ENCODE data around the gene CCNJL. TPM values are rescaled to one million over a fixed set of nuclear protein-coding genes. Genes with fewer than 3 reads are reported as not detected.

The CCNJL gene
- polyA plus RNA-seq, 3 donors from 2014 or later, result 16.3 to 29.7 (median 26.7) TPM

DNA sequence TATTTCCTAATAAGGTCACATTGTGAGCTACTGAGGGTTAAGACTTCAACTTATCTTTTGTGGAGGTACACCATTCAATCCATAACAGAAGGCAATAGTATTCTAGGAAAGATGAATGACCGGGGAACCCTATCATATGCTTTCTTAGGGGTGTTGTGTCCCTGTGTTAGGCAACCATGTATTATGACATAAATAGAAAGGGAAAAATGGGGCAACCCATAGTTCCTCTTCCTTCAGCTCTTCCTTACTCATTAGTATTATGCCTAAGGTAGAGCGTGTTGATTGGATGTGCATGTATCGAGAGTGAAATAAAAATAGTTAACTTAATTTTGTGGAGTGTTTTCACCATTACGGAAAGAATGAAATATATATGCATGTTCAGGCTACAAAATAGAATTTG, 6.0 kb upstream of the CCNJL start:
- Mint-ChIP-seq H3K4me3 (no peak overlapping the region), H3K9me3 (no peaks in the 10 kb centered on the region), H3K27ac (no peak overlapping the region), H3K36me3 (no peaks in the 10 kb centered on the region), H3K4me1 (peaks cover 0 to under 1% of the 10 kb centered on the region in 2 donors), H3K27me3 (ENCODE audit: low read depth in 3 of 3) (peaks cover 0 to under 1% (median 0%) of the 10 kb centered on the region in 3 donors)
- DNase-seq, result no peak

GRCh38 chr5:160317434-160317833, 5.1 kb upstream of the CCNJL start:
- no peak overlapping the region for H3K4me3 Mint-ChIP-seq
- no peaks in the 10 kb centered on the region for H3K36me3 Mint-ChIP-seq
- no peak overlapping the region for H3K27ac Mint-ChIP-seq
- peaks cover 7 to 9% of the 10 kb centered on the region in 2 donors for H3K4me1 Mint-ChIP-seq
- DNase-seq, result no peak
- H3K27me3 Mint-ChIP-seq (ENCODE audit: low read depth in 3 of 3), result peaks cover 0 to 9% (median 0%) of the 10 kb centered on the region in 3 donors
- H3K9me3 Mint-ChIP-seq, result no peaks in the 10 kb centered on the region

- Mint-ChIP-seq H3K4me1 (peaks cover 15 to 17% of the 10 kb centered on the region in 2 donors), H3K9me3 (no peaks in the 10 kb centered on the region), H3K36me3 (no peaks in the 10 kb centered on the region), H3K27ac (no peak overlapping the region), H3K27me3 (ENCODE audit: low read depth in 3 of 3) (peaks cover 0 to 9% (median 4%) of the 10 kb centered on the region in 3 donors), H3K4me3 (no peak overlapping the region)
- DNase-seq, result no peak
Observed at GRCh38 chr5:160315968-160316367, 3.6 kb upstream of the CCNJL start.

DNA sequence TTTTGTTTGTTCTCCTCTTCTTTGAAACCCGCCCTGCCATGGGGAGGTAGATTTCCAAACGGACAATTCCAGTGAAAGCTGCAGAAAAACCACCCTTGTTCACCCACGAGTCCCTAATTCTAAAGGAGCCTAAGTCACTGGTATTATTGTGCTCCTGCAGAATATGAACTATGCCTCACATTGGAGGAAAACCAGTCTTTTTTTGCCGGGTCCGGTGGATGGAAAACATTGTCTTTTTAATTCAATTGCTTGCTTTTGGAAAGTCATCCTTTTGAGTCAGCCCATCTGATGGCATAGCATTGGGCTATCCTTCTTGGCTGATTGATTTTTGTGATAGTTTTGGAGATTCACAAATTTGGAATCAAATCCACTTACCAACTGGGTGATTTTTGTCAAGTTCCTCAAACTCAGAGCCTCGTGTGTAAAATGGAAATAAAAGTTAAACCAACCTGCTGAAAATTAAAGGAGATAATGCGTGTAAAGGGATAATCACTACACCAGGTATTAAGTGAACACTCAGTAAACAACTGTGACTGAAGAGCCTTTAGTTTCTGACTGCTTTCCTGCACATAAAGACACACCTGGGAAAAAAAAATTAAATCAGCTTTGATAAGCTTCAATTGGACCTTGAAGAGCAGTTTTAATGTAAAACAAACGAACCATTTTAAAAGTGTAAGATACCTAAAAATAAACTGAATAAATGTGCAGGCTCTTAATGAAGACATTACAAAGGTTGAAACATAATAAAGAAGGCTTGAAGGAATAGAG, 780 bp upstream of the CCNJL start:
- Mint-ChIP-seq H3K27me3 (ENCODE audit: low read depth in 3 of 3) (peaks cover 2 to 14% (median 4%) of the 10 kb centered on the region in 3 donors), H3K27ac (peak overlapping the region; percentile 76 to 90 (median 86)), H3K9me3 (no peaks in the 10 kb centered on the region), H3K36me3 (no peaks in the 10 kb centered on the region), H3K4me1 (peaks cover 32 to 45% of the 10 kb centered on the region in 2 donors), H3K4me3 (peak overlapping the region; percentile 91 to 96 (median 94))
- DNase-seq, result no peak

- peak overlapping the region; percentile 90 to 96 (median 95) for H3K4me3 Mint-ChIP-seq
- H3K4me1 Mint-ChIP-seq, result peaks cover 38 to 59% of the 10 kb centered on the region in 2 donors
- peaks cover 2 to 14% (median 6%) of the 10 kb centered on the region in 3 donors for H3K27me3 Mint-ChIP-seq (ENCODE audit: low read depth in 3 of 3)
- H3K36me3 Mint-ChIP-seq, result peaks cover 0 to under 1% (median 0%) of the 10 kb centered on the region in 3 donors
- DNase-seq, result peak in 2 of 3 donors; percentile 15 to 24
- no peaks in the 10 kb centered on the region for H3K9me3 Mint-ChIP-seq
- peak overlapping the region in 5 of 6 donors; percentile 8 to 90 (median 81) for H3K27ac Mint-ChIP-seq
Observed at GRCh38 chr5:160311491-160312133, 752 bp downstream of the CCNJL start.

DNA sequence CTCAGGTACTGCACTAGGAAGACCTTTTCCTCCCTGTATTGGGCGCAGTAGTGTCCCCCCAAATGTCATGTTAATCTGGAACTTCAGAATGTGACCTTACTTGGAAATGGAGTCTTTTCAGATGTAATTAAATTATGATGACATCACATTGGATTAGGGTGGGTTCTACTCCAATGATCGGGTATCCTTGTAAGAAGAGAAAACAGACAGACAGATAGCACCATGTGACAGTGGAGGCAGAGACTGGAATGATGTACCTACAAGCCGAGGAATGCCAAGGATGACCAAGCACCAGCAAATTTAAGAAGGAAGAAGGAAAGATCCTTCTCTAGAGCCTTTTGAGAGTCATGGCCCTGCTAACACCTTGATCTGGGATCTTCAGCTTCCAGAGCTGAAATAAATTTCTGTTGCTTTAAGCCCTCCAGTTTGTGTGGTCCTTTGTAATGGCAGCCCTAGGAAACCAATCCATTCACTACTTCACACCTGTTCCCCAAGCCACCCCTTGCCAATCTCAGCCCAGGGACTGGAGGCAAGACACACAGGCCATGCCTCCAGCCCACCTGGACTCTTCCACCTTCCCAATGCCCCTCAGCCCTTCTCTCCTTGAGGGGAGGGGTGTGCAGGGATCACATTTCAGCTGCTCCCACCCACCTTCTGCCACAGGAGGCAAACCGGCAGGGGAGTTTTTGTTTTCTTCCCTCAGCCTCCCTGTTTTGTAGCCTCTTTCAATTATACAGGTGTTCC, 1.6 kb downstream of the CCNJL start:
- peak overlapping the region; percentile 90 to 96 (median 95) for H3K4me3 Mint-ChIP-seq
- H3K27ac Mint-ChIP-seq, result peak overlapping the region; percentile 8 to 87 (median 80)
- no peak for DNase-seq
- peaks cover 0 to 3% (median 0%) of the 10 kb centered on the region in 3 donors for H3K36me3 Mint-ChIP-seq
- H3K9me3 Mint-ChIP-seq, result no peaks in the 10 kb centered on the region
- peaks cover 38 to 65% of the 10 kb centered on the region in 2 donors for H3K4me1 Mint-ChIP-seq
- peaks cover 2 to 14% (median 6%) of the 10 kb centered on the region in 3 donors for H3K27me3 Mint-ChIP-seq (ENCODE audit: low read depth in 3 of 3)

DNA sequence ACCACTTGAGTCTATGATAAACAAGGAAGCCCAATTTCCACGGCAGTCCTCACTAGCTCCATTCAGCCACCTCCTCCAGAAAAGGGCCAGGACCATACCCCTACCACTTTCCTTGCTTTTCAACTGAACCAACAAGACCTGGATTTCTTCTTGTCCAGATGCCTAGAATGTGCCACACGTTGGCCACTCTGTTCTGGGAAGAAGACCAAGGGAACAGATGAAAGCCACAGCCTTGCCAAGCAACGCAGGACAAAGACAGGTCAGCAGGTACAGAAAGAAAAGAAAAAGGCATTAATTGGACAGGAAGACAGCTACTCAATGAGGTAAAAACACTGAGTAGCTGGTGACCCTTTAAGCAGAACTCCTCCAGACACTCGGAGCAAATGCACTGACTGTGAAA, 2.2 kb downstream of the CCNJL start:
- Mint-ChIP-seq H3K36me3 (peaks cover 0 to 4% (median 0%) of the 10 kb centered on the region in 3 donors), H3K4me3 (peak overlapping the region; percentile 90 to 96 (median 95)), H3K27ac (peak overlapping the region in 5 of 6 donors; percentile 30 to 81 (median 63)), H3K27me3 (ENCODE audit: low read depth in 3 of 3) (peaks cover 2 to 14% (median 6%) of the 10 kb centered on the region in 3 donors), H3K4me1 (peaks cover 38 to 68% of the 10 kb centered on the region in 2 donors), H3K9me3 (no peaks in the 10 kb centered on the region)
- DNase-seq, result no peak

GRCh38 chr5:160306696-160307095, 5.7 kb downstream of the CCNJL start:
- Mint-ChIP-seq H3K36me3 (peaks cover 0 to 21% (median 6%) of the 10 kb centered on the region in 3 donors), H3K4me3 (no peak overlapping the region), H3K4me1 (peaks cover 37 to 63% of the 10 kb centered on the region in 2 donors), H3K9me3 (no peaks in the 10 kb centered on the region), H3K27me3 (ENCODE audit: low read depth in 3 of 3) (peaks cover 3 to 6% (median 4%) of the 10 kb centered on the region in 3 donors), H3K27ac (peak overlapping the region in 2 of 6 donors; percentile 21 to 67)
- DNase-seq, result no peak

- no peak for DNase-seq
- peaks cover 0 to 21% (median 6%) of the 10 kb centered on the region in 3 donors for H3K36me3 Mint-ChIP-seq
- H3K27me3 Mint-ChIP-seq (ENCODE audit: low read depth in 3 of 3), result peaks cover 2 to 3% (median 2%) of the 10 kb centered on the region in 3 donors
- peaks cover 35 to 61% of the 10 kb centered on the region in 2 donors for H3K4me1 Mint-ChIP-seq
- H3K27ac Mint-ChIP-seq, result peak overlapping the region in 2 of 6 donors; percentile 53 to 59
- H3K9me3 Mint-ChIP-seq, result no peaks in the 10 kb centered on the region
- no peak overlapping the region for H3K4me3 Mint-ChIP-seq
Observed at GRCh38 chr5:160305319-160305718, 7.0 kb downstream of the CCNJL start.

DNA sequence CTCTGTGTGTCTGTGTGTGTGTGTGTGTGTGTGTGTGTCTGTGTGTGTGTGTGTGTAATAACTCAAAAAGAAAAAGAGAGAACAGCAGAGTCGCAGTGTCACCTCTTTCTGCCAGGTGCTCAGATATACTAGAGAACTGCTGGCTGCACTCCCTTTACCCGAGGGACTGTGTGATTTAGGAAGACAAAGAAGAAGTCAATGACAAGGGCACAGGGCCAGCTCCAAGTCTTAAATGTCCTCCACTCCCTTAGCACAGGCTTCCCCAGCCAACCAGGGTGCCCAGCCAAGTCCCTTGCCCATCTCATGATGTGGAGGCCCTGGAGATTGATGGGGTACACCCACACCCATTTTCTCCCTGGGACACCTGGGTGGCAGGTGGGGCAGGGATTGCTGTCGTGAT, 8.7 kb downstream of the CCNJL start:
- no peaks in the 10 kb centered on the region for H3K9me3 Mint-ChIP-seq
- peak overlapping the region in 2 of 6 donors; percentile 53 to 79 for H3K27ac Mint-ChIP-seq
- H3K4me3 Mint-ChIP-seq, result no peak overlapping the region
- H3K36me3 Mint-ChIP-seq, result peaks cover 0 to 24% (median 6%) of the 10 kb centered on the region in 3 donors
- peaks cover 1 to 3% (median 2%) of the 10 kb centered on the region in 3 donors for H3K27me3 Mint-ChIP-seq (ENCODE audit: low read depth in 3 of 3)
- peaks cover 36 to 59% of the 10 kb centered on the region in 2 donors for H3K4me1 Mint-ChIP-seq
- DNase-seq, result no peak

- no peaks in the 10 kb centered on the region for H3K9me3 Mint-ChIP-seq
- peak overlapping the region; percentile 86 to 98 (median 92) for H3K27ac Mint-ChIP-seq
- peaks cover 0 to 7% (median 3%) of the 10 kb centered on the region in 3 donors for H3K36me3 Mint-ChIP-seq
- peaks cover 6 to 20% (median 14%) of the 10 kb centered on the region in 3 donors for H3K27me3 Mint-ChIP-seq (ENCODE audit: low read depth in 3 of 3)
- peak overlapping the region; percentile 71 to 86 (median 83) for H3K4me3 Mint-ChIP-seq
- peaks cover 76 to 80% of the 10 kb centered on the region in 2 donors for H3K4me1 Mint-ChIP-seq
- peak; percentile 38 to 52 (median 51) for DNase-seq
Observed at GRCh38 chr5:160298189-160298588, 14.2 kb downstream of the CCNJL start.

GRCh38 chr5:160297776-160298175, 14.6 kb downstream of the CCNJL start:
- Mint-ChIP-seq H3K27ac (peak overlapping the region; percentile 86 to 98 (median 92)), H3K4me3 (peak overlapping the region; percentile 71 to 86 (median 83)), H3K4me1 (peaks cover 81 to 84% of the 10 kb centered on the region in 2 donors), H3K27me3 (ENCODE audit: low read depth in 3 of 3) (peaks cover 6 to 20% (median 14%) of the 10 kb centered on the region in 3 donors), H3K36me3 (peaks cover 0 to 5% (median 1%) of the 10 kb centered on the region in 3 donors), H3K9me3 (no peaks in the 10 kb centered on the region)
- peak; percentile 74 to 82 (median 79) for DNase-seq

DNA sequence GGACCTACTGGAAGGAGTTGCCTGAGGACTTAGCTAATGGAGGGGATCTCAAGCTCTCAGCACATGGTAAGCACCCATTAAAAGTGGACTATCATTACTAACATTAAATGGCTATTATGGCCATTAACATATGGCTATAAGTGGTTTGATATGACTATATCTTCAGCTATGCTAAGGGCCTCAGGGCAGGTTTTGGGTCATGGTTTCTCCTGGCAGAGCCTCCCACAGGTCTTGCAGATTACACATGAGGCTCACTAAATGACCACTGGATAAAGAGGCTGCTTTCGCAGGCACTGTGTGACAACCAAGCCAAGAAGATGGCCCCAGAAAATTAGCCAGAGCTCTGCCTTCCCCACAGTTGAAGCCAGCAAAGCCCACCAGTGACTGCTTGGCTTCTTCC, 15.4 kb downstream of the CCNJL start:
- peak overlapping the region; percentile 86 to 98 (median 92) for H3K27ac Mint-ChIP-seq
- H3K27me3 Mint-ChIP-seq (ENCODE audit: low read depth in 3 of 3), result peaks cover 6 to 20% (median 14%) of the 10 kb centered on the region in 3 donors
- no peaks in the 10 kb centered on the region for H3K9me3 Mint-ChIP-seq
- no peak for DNase-seq
- H3K4me1 Mint-ChIP-seq, result peaks cover 84 to 92% of the 10 kb centered on the region in 2 donors
- peaks cover 0 to 4% (median 0%) of the 10 kb centered on the region in 3 donors for H3K36me3 Mint-ChIP-seq
- H3K4me3 Mint-ChIP-seq, result peak overlapping the region; percentile 71 to 86 (median 83)

Data from immature natural killer cell (primary cell).